Psoas muscle (tissue), 8 donors: Measurements from ENCODE around the gene SPARCL1. TPM values are rescaled to one million over a fixed set of nuclear protein-coding genes. Genes with fewer than 3 reads are reported as not detected.
A peak's percentile ranks its signal among the peaks of the same experiment; 100 is the strongest.
"Not testable (repeated sequence)": the region's sequence is repeated elsewhere in the genome, so short reads cannot be mapped to it uniquely, and the experiment has no call there.

Source experiments
- ATAC-seq, 4 donors: fragments of 200-7000 bp; cut with Tn5 transposase; one replicate each; pipeline ENCODE4 v1.9.1; 2020; ENCODE audit warnings: moderate library complexity in 3 of 4, mild to moderate bottlenecking in 2 of 4
- DNase-seq, 2 donors: peaks; one replicate each; pipeline ENCODE4 v3.0.0-alpha.2; 2020
- H3K27ac ChIP-seq: fragments of 200-600 bp; one replicate; pipeline ENCODE4 v1.8.0; 2022
- H3K27me3 ChIP-seq, 3 donors: fragments of 200-600 bp in 1 of 3; one replicate each; pipeline versions ENCODE4 v1.6.1 to v1.8.0; 2013 to 2022; ENCODE audit warnings: low read length in 2 of 3, mild to moderate bottlenecking in 2 of 3, moderate library complexity in 1 of 3; ENCODE audit not compliant: insufficient read depth in 3 of 3
- H3K36me3 ChIP-seq, 2 donors: fragments of 200-600 bp in 1 of 2; one replicate each; pipeline versions ENCODE4 v1.6.1 to v1.8.0; 2013 to 2022; ENCODE audit warnings: low read depth in 1 of 2, mild to moderate bottlenecking in 1 of 2, moderate library complexity in 1 of 2; ENCODE audit not compliant: insufficient read depth in 1 of 2
- H3K4me1 ChIP-seq: fragments of 200-600 bp; one replicate; pipeline ENCODE4 v1.8.0; 2022
- H3K4me3 ChIP-seq: fragments of 200-600 bp; one replicate; pipeline ENCODE4 v1.8.0; 2022; ENCODE audit warnings: mild to moderate bottlenecking
- H3K9me3 ChIP-seq: fragments of 200-600 bp; one replicate; pipeline ENCODE4 v1.8.0; 2022
- CTCF ChIP-seq: fragments of 200-600 bp; IDR thresholded peaks from one replicate; pipeline ENCODE4 v1.8.0; 2022; ENCODE audit warnings: antibody characterized with exemption
- WGBS, 3 donors: extraction: QIAGEN DNeasy Blood & Tissue Kit; methylation state at CpG; one replicate each; pipeline versions ENCODE4 v1.1.6 to v1.1.7; 2013; 5-methylcytosine and 5-hydroxymethylcytosine counted together
- intact Hi-C, 2 donors: fragments of 100-400 bp; cut with DNase I; formaldehyde crosslinking; loops; one replicate each; pipeline versions ENCODE4 v1.11.0 to v1.14.2; 2022
- polyA plus RNA-seq, 3 donors: library from polyadenylated mRNA; stranded (reverse); fragments of 200-250 nt; gene quantifications; one replicate each; pipeline ENCODE4 v1.2.3, GENCODE V29; 2013
- total RNA-seq, 4 donors: library from RNA; stranded (reverse); fragmentation: NEBNext Ultra II Directional in 2 of 4; extraction: Animal tissue kit (Norgen Biotek cat#: 25700) in 2 of 4; gene quantifications; one replicate each; pipeline versions ENCODE4 v1.2.1 to v1.2.4, GENCODE V29; 2021 to 2023
- donor health status: healthy with polysubstance abuse.
- donor health status: DM: no; HTN: no; CAD: no; lungs with moderate emphysema.
- donor health status: Bipolar disorder and iron deficiency.
- donor health status: healthy.
- donor health status: DM: yes; HTN: yes; CAD: no.
- donor health status: DM: no; HTN: no; CAD: no.
- donor health status: DM: no; HTN: no; CAD: no.
- donor health status: DM: yes; HTN: yes; CAD: no.

SPARCL1 gene
- total and polyA plus RNA-seq, 7 donors: 117 to 267 (median 188) TPM

GRCh38 chr4:87428979-87429378 lies 100.2 kb downstream of the SPARCL1 start:
- H3K27me3 ChIP-seq: no peaks in the 10 kb centered on the region
- TF ChIP-seq CTCF: no peak
- no peak overlapping the region for H3K4me3 ChIP-seq
- 94 to 98% (median 95%) methylated on average over 6 of the region's 6 CpGs for WGBS, 3 donors
- no peak overlapping the region for H3K27ac ChIP-seq
- H3K9me3 ChIP-seq: no peaks in the 10 kb centered on the region
- no peaks in the 10 kb centered on the region for H3K36me3 ChIP-seq
- intact Hi-C loops: no loop called here
- peaks cover 15% of the 10 kb centered on the region for H3K4me1 ChIP-seq
- ATAC-seq: no peak
- DNase-seq: no peak

- ATAC-seq (no peak), DNase-seq (no peak)
- Histone ChIP-seq H3K9me3 (no peaks in the 10 kb centered on the region), H3K4me3 (no peak overlapping the region), H3K27ac (no peak overlapping the region), H3K4me1 (peaks cover 13% of the 10 kb centered on the region), H3K36me3 (no peaks in the 10 kb centered on the region), H3K27me3 (no peaks in the 10 kb centered on the region)
- WGBS, 3 donors: 36 to 53% (median 43%) methylated on average over 1 of the region's 1 CpG
- no peak for TF ChIP-seq CTCF
- intact Hi-C loops: no loop called here
Measured at GRCh38 chr4:87427518-87427868, 101.7 kb downstream of the SPARCL1 start.

- Histone ChIP-seq H3K27ac (no peak overlapping the region), H3K9me3 (no peaks in the 10 kb centered on the region), H3K4me1 (peaks cover 8% of the 10 kb centered on the region), H3K27me3 (no peaks in the 10 kb centered on the region), H3K36me3 (no peaks in the 10 kb centered on the region), H3K4me3 (no peak overlapping the region)
- no peak for DNase-seq
- 90 to 93% (median 93%) methylated on average over 3 of the region's 3 CpGs for WGBS, 3 donors
- intact Hi-C loops: no loop called here
- no peak for TF ChIP-seq CTCF
- no peak for ATAC-seq
Measured at GRCh38 chr4:87426865-87427517, 102.2 kb downstream of the SPARCL1 start.

- H3K4me1 ChIP-seq: peaks cover 13% of the 10 kb centered on the region
- DNase-seq (no peak), ATAC-seq (no peak)
- H3K36me3 ChIP-seq: no peaks in the 10 kb centered on the region
- TF ChIP-seq CTCF: no peak
- H3K27ac ChIP-seq: no peak overlapping the region
- intact Hi-C loops: no loop called here
- no peaks in the 10 kb centered on the region for H3K9me3 ChIP-seq
- H3K27me3 ChIP-seq: no peaks in the 10 kb centered on the region
- 90 to 98% (median 93%) methylated on average over 2 of the region's 2 CpGs for WGBS, 3 donors
- H3K4me3 ChIP-seq: no peak overlapping the region
Measured at GRCh38 chr4:87425711-87426110, 103.5 kb downstream of the SPARCL1 start.

- not testable (repeated sequence) for H3K9me3 ChIP-seq, H3K27ac ChIP-seq, ATAC-seq, H3K27me3 ChIP-seq, H3K4me1 ChIP-seq, H3K36me3 ChIP-seq, DNase-seq
- H3K4me3 ChIP-seq: peak overlapping the region; percentile 86
- intact Hi-C loops: loop anchor here in 1 of 2 donors (5.0 kb wide), 1 partner anchor 47 kb away; no protein-coding TSS in a partner anchor
- 76 to 86% (median 86%) methylated on average over 21 to 22 of the region's 22 CpGs for WGBS, 3 donors
Measured at GRCh38 chr4:87424099-87424543, 105.1 kb downstream of the SPARCL1 start.

Other genes starting within 250 kb of the SPARCL1 start
- gene HSD17B13, start 206.5 kb downstream of the SPARCL1 start, total RNA-seq: under 1 TPM in 2 of 4 donors, not detected in 2; 0.10 to 0.17 TPM
- gene HSD17B13, start 206.5 kb downstream of the SPARCL1 start, polyA plus RNA-seq: under 1 TPM; 0.03 to 0.08 (median 0.03) TPM
- gene HSD17B11, start 138.2 kb downstream of the SPARCL1 start, total RNA-seq: 10 to 100 TPM in 1 of 4 donors, 1 to 10 TPM in 3; 5.1 to 10.5 (median 7.1) TPM
- 10 to 100 TPM in 1 of 3 donors, 1 to 10 TPM in 2; 9.6 to 11.3 (median 9.6) TPM for gene HSD17B11, start 138.2 kb downstream of the SPARCL1 start, polyA plus RNA-seq
- gene NUDT9, start 106.8 kb downstream of the SPARCL1 start, total RNA-seq: 10 to 100 TPM; 20.5 to 33.3 (median 24.0) TPM
- gene NUDT9, start 106.8 kb downstream of the SPARCL1 start, polyA plus RNA-seq: 10 to 100 TPM; 35.1 to 43.3 (median 37.1) TPM
- under 1 TPM in 1 of 4 donors, not detected in 3; 0.14 TPM for gene DSPP, start 79.2 kb upstream of the SPARCL1 start, total RNA-seq
- under 1 TPM in 1 of 3 donors, not detected in 2; 0.01 TPM for gene DSPP, start 79.2 kb upstream of the SPARCL1 start, polyA plus RNA-seq
- gene DMP1, start 120.9 kb upstream of the SPARCL1 start, total RNA-seq: not detected
- gene DMP1, start 120.9 kb upstream of the SPARCL1 start, polyA plus RNA-seq: under 1 TPM in 1 of 3 donors, not detected in 2; 0.01 TPM